HG03460 (cell line): ENCODE measurements around the gene MAL.

Experiments
- ATAC-seq: cut with Tn5 transposase; IDR thresholded peaks from one replicate; pipeline ENCODE4 v1.9.1; 2021; ENCODE audit not compliant: unreplicated experiment

MAL gene

DNA sequence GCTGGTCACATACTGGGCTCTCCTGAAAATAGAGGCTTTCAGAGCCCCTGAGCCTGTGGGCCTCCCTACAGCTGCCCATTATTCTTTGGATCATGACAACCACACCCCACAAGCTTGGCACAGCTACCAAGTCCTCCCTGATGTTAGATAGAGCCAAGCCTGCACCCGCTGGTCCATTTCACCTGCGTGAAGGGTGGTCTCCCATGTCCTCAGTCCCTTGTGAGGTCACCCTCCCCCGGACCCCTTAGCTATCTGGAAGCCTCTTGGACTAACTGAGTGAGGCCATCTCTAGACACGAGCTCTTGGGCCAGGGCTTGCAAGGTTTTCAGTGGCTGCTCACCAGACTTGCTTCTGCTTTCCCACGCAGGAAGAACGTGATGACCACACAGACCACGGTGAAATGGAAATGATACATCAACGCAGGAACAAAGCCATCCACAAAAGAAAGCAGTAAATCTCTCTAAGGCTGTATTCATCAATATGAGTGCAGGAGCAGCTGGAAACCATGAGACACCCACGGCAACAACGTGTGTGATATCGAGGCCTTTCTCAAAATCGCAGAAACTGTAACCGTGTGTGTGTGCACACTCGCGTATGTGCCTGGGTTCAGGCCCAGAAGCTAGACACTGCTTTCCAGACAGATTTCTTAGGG lies 10.1 kb upstream of the MAL start:
- no peak for ATAC-seq

DNA sequence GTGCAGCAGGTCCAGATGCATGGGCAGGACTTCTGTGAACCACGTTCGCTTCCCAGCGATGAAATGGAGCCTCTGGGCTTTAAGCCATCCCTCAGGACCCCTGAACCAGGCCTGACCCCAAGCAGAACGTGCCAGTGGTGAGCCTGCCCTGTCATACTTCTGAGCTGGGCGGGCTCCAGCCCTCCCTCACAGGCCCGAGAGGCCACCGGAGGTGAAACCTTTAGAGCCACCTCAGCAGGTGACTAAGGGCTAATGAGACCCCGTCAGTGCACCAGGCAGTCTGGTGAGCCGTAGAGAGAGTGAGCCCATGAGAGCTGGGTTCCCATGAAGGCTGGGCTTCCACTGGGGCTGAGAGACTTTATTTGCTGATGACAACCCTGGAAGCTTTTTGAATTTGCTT lies 8.9 kb upstream of the MAL start:
- ATAC-seq: no peak

GRCh38 chr2:95017071-95017501 lies 8.4 kb upstream of the MAL start:
- no peak for ATAC-seq

DNA sequence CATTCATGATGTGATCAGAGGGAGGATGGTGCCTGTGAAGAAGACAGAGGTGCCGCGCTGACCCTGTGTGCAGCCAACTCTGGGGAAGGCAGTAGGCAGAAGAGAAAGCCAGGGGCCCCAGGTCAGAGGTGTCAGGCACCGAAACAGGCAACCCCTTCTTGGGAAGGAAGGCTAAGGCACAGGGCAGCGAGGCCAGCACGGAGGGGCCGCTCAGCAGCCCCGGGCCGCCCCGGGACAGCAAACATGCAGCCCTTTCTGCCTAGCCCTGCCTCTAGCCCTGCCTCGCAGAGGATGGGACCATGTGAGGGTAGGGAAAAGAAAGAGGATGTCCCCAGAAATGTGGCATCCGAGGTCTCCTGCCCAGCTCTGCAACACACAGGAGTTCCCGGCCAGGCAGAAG lies 7.7 kb upstream of the MAL start:
- ATAC-seq: no peak

DNA sequence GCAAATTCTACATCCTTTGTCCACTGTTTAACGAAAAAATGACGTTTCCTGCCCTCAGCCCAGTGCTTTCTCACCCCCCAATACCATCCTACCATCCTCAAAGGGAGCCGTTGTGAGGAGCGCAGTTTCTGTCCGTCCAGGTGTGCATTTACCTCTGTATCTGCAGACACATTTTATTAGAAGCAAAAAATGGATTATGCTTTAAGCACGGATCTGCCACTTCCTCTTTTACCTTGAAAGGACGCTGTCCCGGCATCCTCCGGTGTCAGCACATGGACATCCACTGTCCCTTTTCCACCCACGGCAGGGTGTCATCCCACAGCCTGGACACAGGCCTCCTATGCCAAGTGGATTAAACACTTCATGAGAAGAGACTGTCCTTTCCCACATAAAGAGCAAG lies 7.2 kb upstream of the MAL start:
- ATAC-seq: no peak

GRCh38 chr2:95018861-95019550 lies 6.5 kb upstream of the MAL start:
- ATAC-seq: no peak

GRCh38 chr2:95019572-95019971 lies 5.9 kb upstream of the MAL start:
- no peak for ATAC-seq

GRCh38 chr2:95020275-95021022 lies 5.1 kb upstream of the MAL start:
- ATAC-seq: no peak

GRCh38 chr2:95021023-95021416 lies 4.5 kb upstream of the MAL start:
- no peak for ATAC-seq

GRCh38 chr2:95021847-95022246 lies 3.7 kb upstream of the MAL start:
- no peak for ATAC-seq

- peak; percentile 79 for ATAC-seq
Measured at GRCh38 chr2:95022309-95023221, 2.9 kb upstream of the MAL start.

GRCh38 chr2:95023222-95023597 lies 2.3 kb upstream of the MAL start:
- ATAC-seq: peak; percentile 46

- no peak for ATAC-seq
Measured at GRCh38 chr2:95024371-95024770, 1.1 kb upstream of the MAL start.

- ATAC-seq: no peak
Measured at GRCh38 chr2:95024960-95025405, 525 bp upstream of the MAL start.

GRCh38 chr2:95026471-95027368 lies 1.2 kb downstream of the MAL start:
- no peak for ATAC-seq

DNA sequence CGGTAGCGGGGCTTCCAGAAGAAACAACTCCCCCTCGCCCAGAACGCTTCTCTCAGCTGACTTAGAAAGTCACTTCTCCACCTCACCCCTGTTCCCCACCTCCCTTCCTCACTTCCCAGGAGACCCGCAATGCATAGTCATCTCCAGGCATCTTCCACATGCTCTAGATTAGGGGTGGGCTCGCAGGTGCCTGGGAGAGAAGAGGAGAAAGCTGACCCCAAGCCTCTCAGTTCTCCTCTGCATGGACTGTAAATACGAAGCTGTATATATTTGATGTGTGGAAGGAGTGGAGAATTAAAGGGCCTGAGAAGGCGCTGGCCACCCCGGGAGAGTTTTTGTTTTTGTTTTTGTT lies 1.8 kb downstream of the MAL start:
- ATAC-seq: no peak

DNA sequence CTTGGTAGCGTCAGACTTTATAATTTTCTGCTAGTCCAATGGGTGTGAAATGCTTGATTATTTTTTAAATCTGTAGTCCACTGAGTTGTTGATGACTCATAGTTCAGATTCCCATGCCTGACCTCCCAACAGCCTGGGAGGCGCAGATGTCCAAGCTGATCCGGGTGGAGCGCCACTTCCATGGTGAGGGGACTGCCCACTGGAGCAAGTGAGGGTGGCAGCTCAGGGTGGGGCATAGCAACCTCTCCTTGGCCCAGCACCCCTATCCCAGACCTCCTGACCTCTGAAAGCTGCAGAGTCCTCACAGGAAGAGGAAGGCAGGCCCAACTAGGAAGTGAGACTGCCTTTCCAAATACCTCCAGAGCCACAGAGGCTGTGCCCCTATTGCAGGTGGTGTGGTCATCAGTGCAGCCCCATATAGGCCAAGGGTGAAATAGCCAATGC lies 4.4 kb downstream of the MAL start:
- no peak for ATAC-seq

GRCh38 chr2:95030496-95030895 lies 5.0 kb downstream of the MAL start:
- ATAC-seq: no peak

- ATAC-seq: no peak
Measured at GRCh38 chr2:95031076-95031725, 5.7 kb downstream of the MAL start.

GRCh38 chr2:95031726-95032116 lies 6.2 kb downstream of the MAL start:
- no peak for ATAC-seq
